Body of pancreas (tissue), 4 donors: ENCODE results near the gene RAB11FIP3. TPM values are rescaled to one million over a fixed set of nuclear protein-coding genes. Genes with fewer than 3 reads are reported as not detected.
A peak's percentile ranks its signal among the peaks of the same experiment; 100 is the strongest.

Source experiments
- ATAC-seq: fragments of 150-250 bp; one replicate; pipeline ENCODE4 v1.9.1; 2016
- DNase-seq, 4 donors: peaks; one replicate each; pipeline ENCODE4 v3.0.0-alpha.2; 2019
- H3K27ac ChIP-seq, 4 donors: fragments of 200-600 bp; sonication (generic); 1 replicate in 3 of 4; 2 replicates in 1 of 4; pipeline versions ENCODE4 v1.5.1 to v1.6.1; 2016 to 2019; ENCODE audit warnings: mild to moderate bottlenecking in 1 of 4, mixed read lengths in 1 of 4, moderate library complexity in 1 of 4
- H3K27me3 ChIP-seq, 2 donors: fragments of 200-600 bp; sonication (generic); one replicate each; pipeline ENCODE4 v1.6.0; 2016; ENCODE audit warnings: mild to moderate bottlenecking in 1 of 2
- H3K36me3 ChIP-seq, 2 donors: fragments of 200-600 bp; sonication (generic); replicated peaks in 1 of 2; 2 replicates each; pipeline ENCODE4 v1.5.1; 2016; ENCODE audit warnings: low read depth in 2 of 2; ENCODE audit not compliant: insufficient read depth in 1 of 2
- H3K4me1 ChIP-seq: fragments of 200-600 bp; sonication (generic); one replicate; pipeline ENCODE4 v1.6.0; 2016
- H3K4me3 ChIP-seq, 2 donors: fragments of 200-600 bp; sonication (generic); 1 replicate in 1 of 2; 2 replicates in 1 of 2; pipeline ENCODE4 v1.5.1; 2016 to 2019
- H3K9me3 ChIP-seq, 3 donors: fragments of 200-600 bp; sonication (generic); 1 replicate in 2 of 3; 2 replicates in 1 of 3; pipeline ENCODE4 v1.5.1; 2016
- CTCF ChIP-seq, 7 experiments: fragments of 450-650 bp in 4 of 7; fragments of 200-600 bp in 3 of 7; sonication (generic) in 3 of 7; IDR thresholded peaks; one replicate each; pipeline ENCODE4 v1.5.1; 2016 to 2019; ENCODE audit warnings: antibody characterized with exemption in 7 of 7
- POLR2A ChIP-seq, 3 donors: fragments of 450-650 bp; IDR thresholded peaks; one replicate each; pipeline ENCODE4 v1.6.1; 2016; ENCODE audit warnings: antibody characterized with exemption in 3 of 3, mild to moderate bottlenecking in 2 of 3
- WGBS, 2 donors: methylation state at CpG; one replicate each; pipeline ENCODE4 v1.1.5; 2017; 5-methylcytosine and 5-hydroxymethylcytosine counted together
- intact Hi-C: fragments of 100-400 bp; cut with DNase I; formaldehyde crosslinking; loops from one replicate; pipeline ENCODE4 v1.15.1; 2023
- total RNA-seq, 2 donors: library from RNA; depleted of rRNA; stranded (reverse); fragments of >200 nt; gene quantifications; one replicate each; pipeline ENCODE4 v1.1.0, GENCODE V29; 2016

Gene RAB11FIP3
- total RNA-seq, 2 donors from 2014 or later = 50.1 to 122 TPM

GRCh38 chr16:454397-454940 lies 29.0 kb downstream of the RAB11FIP3 start:
- no peaks in the 10 kb centered on the region for H3K27me3 ChIP-seq
- no peak overlapping the region for H3K4me3 ChIP-seq
- DNase-seq (no peak), ATAC-seq (no peak)
- H3K36me3 ChIP-seq = no peaks in the 10 kb centered on the region
- WGBS, 2 donors = 84 to 92% methylated on average over 13 of the region's 13 CpGs
- H3K4me1 ChIP-seq = peaks cover 44% of the 10 kb centered on the region
- intact Hi-C loops = no loop called here
- no peak overlapping the region for H3K27ac ChIP-seq
- no peaks in the 10 kb centered on the region for H3K9me3 ChIP-seq
- TF ChIP-seq POLR2A (IDR thresholded peaks at IDR 0.05) = no peak
- TF ChIP-seq CTCF (IDR thresholded peaks at IDR 0.05) = no peak

GRCh38 chr16:455453-455852 lies 30.0 kb downstream of the RAB11FIP3 start:
- no peak for DNase-seq
- 92 to 96% methylated on average over 9 to 12 of the region's 12 CpGs for WGBS, 2 donors
- no peaks in the 10 kb centered on the region for H3K27me3 ChIP-seq
- H3K4me3 ChIP-seq = no peak overlapping the region
- peaks cover 38% of the 10 kb centered on the region for H3K4me1 ChIP-seq
- H3K36me3 ChIP-seq = no peaks in the 10 kb centered on the region
- H3K9me3 ChIP-seq = no peaks in the 10 kb centered on the region
- intact Hi-C loops = no loop called here
- no peak for TF ChIP-seq POLR2A (IDR thresholded peaks at IDR 0.05)
- TF ChIP-seq CTCF (IDR thresholded peaks at IDR 0.05) = no peak
- ATAC-seq = no peak
- no peak overlapping the region for H3K27ac ChIP-seq

- peak; percentile 58 for ATAC-seq
- no peak overlapping the region for H3K4me3 ChIP-seq
These were observed 31.5 kb downstream of the RAB11FIP3 start for GRCh38 chr16:456891-457483.

GRCh38 chr16:457732-458400 lies 32.4 kb downstream of the RAB11FIP3 start:
- TF ChIP-seq CTCF (IDR thresholded peaks at IDR 0.05) (no peak), POLR2A (IDR thresholded peaks at IDR 0.05) (no peak)
- Histone ChIP-seq H3K9me3 (no peaks in the 10 kb centered on the region), H3K36me3 (peaks cover 0 to 2% of the 10 kb centered on the region in 2 donors), H3K4me1 (peaks cover 37% of the 10 kb centered on the region), H3K4me3 (no peak overlapping the region), H3K27ac (peak overlapping the region; percentile 48 to 80 (median 68)), H3K27me3 (no peaks in the 10 kb centered on the region)
- intact Hi-C loops = no loop called here
- peak; percentile 31 to 64 (median 54) for DNase-seq
- WGBS, 2 donors = 71 to 75% methylated on average over 6 to 14 of the region's 14 CpGs
- peak; percentile 36 for ATAC-seq

More at GRCh38 chr16:456891-457483, 31.5 kb downstream of the RAB11FIP3 start:
- peak in 3 of 4 donors; percentile 23 to 51 (median 41) for DNase-seq
- no peaks in the 10 kb centered on the region for H3K36me3 ChIP-seq
- TF ChIP-seq CTCF (IDR thresholded peaks at IDR 0.05) (peak in 1 of 7 experiments; percentile 25), POLR2A (IDR thresholded peaks at IDR 0.05) (no peak)
- peak overlapping the region; percentile 30 to 80 (median 62) for H3K27ac ChIP-seq
- no peaks in the 10 kb centered on the region for H3K9me3 ChIP-seq
- no peaks in the 10 kb centered on the region for H3K27me3 ChIP-seq
- 23 to 29% methylated on average over 9 to 11 of the region's 11 CpGs for WGBS, 2 donors
- intact Hi-C loops = no loop called here
- H3K4me1 ChIP-seq = peaks cover 37% of the 10 kb centered on the region
